Stimulated activated CD4-positive, alpha-beta T cell treated with anti-CD3 and anti-CD28 coated beads, Interleukin-12 subunit alpha, Interleukin-12 subunit beta, amount 100 ng/mL, for 4 hours (primary cell): Measurements from ENCODE around the gene PSMA7.
"Not testable (repeated sequence)": the region's sequence is repeated elsewhere in the genome, so short reads cannot be mapped to it uniquely, and the experiment has no call there.

ENCODE experiments used
- DNase-seq: peaks from one replicate; pipeline ENCODE4 v3.0.0-alpha.2; 2020

PSMA7 gene

DNA sequence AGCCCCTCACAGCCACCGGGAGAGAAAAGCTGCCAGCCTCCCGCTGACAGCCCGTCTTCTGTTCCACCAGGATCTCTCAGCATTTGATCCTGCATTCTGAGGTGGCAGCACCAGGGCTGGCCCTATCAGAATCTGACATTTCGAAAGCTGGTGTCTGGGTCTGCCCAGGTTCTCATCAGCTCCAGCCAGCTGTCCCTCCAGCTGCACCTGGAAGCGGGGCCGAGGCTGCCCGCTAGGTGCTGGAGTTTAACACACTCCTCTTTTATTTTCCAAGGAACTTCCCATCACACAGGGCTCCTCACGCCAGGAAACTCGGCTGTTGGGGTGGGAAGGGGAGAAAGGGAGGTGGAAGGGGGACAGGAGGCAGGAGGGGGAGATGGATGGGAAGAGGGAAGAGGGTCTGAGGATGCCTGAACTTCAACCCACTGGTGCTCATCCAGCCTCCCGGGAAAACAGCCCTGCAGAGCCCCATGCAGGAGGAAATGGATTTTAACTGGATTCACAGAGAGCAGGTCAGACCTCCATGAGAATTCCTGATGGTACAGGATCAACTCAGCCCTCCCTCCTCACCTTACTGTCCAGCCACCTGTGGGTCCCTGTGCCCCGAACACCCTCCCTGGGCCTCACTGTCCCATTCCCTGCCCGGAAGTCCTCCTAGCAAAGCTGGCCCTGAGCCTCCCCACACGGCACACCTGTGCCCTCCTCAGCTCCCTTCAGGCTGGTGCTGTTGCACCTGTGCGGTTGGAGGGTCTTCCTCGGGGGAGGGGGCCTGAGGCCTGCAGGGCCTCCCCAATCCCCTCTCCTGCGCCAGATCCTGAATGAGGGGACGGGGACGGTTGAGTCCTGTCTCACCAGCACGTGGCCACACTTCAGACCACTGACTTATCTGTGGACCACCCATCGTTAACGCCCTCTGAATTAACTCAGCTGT lies 24.8 kb downstream of the PSMA7 start:
- no peak for DNase-seq

DNA sequence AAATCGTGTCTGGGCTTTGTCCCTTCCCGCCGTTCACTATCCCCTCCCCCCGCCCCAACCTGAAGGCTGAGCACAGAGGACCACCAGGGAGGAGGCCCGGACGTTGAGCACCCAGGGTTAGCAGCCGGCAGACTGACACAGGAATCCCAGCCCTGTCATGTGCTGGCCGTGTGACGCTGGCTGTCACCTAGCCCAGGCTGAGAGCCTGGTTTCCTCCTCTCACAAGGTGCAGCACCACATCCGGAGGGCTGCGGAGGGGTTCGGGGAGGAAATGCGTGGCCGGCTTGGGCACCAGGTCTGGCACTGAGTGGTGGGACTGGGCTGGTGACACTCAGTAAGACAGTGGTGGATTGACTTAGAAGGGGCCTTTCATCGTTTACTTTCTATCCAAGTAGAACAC lies 25.5 kb downstream of the PSMA7 start:
- no peak for DNase-seq

DNA sequence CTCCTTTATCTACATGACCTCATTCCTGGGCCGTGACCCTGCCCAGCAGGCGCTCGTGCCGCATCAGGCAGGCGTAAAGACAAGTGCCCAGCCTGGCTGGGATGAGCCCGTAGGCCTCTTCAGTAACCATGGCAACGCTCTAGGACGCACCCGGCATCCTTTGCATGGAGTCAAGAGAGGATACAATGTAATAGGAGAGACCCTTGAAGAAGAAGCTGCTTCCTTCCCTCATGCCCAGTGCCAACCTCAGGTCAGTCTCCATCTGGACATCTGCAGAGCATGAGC lies 25.9 kb downstream of the PSMA7 start:
- no peak for DNase-seq

DNA sequence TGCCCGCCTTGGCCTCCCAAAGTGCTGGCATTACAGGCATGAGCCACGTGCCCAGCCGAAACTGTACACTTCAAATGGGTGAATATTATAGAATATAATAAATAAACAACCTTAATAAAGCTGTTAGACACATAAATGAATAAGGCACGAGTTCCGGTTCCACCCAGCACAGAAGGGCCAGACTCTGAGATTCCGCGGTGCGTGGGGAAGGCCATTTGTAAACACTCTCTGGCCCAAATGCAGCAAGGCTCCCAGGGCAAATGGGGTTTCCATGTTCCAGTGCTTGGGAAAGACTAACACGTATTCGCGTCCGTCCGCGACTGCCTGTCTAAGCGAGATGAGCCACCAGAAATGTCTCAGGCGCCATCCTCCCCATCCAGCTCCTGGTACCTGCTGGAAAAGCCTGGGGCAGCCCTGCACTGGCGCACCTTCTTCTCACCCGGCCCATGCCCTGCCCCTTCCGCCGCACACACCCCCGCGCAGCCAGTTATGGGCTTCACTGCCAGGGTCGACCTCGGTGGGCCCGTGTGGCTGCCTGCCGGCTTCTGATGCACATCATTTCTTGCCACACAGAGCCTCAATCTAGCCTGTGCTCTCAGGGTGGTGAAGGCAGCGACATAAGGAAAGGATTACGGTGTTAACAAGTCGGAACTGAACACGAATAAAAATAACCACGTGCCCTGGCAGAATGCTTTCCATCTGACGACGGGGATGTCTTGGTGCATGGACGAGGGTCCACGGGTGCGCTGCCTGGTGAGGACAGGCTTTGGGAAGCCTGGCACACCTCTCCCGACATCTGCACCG lies 26.4 kb downstream of the PSMA7 start:
- DNase-seq, result no peak

DNA sequence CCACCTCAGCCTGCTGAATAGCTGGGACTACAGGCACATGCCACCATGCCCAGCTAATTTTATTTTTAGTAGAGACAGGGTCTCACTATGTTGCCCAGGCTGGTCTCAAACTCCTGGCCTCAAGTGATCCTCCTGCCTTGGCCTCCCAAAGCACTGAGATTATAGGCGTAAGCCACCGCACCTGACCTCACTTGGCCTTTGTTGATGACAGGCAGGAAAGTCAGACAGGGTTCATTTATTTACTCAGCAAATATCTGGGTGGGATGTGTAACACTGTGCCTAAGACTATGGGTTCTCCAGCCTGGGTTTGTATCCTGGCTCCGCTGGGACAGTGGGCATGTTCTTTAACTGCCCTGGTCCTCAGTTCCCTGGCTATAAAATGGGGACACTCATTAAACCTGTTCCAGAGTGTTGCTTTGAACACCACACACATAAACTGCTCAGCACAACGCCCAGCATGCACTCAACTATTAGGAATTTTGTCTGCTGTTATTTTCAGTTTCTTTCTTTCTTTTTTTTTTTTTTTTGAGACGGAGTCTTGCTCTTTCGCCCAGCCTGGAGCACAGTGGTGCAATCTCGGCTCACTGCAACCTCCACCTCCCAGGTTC lies 27.3 kb downstream of the PSMA7 start:
- not testable (repeated sequence) for DNase-seq

DNA sequence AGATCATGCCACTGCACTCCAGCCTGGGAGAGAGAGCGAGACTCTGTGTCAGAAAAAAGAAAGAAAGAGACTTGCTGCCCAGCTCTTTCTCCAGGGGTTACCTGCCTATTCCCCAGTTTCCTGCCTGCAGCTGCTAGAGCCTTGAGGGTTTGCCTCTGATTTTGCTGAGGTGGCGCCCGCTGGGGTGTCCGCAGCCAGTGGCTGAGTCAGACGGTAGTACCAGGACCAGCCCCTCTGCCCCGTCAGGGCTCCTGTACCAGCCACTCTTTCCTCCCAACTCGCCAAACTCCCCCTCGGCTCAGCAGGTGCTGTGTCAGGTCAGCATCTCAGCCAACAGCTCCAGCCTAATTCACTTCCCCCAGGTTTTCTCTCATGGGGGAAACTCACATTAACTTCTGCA lies 28.3 kb downstream of the PSMA7 start:
- no peak for DNase-seq

DNA sequence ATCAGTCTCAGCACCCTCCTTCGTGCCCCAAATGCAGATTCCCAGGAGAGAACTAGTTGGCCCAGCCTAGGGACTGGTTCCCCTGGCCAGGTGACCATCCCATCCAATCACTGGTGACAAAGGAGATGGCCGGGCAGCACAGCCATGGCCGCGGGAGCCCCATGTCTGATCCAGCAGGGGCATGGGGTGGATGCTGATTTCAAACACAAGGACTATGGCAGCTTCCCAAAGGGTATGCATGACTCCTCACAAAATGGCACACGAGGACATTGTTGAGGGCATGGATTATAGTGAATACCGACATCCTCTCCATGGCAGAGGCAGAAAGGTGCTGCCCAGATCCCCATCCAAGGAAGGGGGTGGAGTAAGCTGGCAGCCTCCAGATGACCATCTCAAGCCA lies 30.8 kb downstream of the PSMA7 start:
- DNase-seq, result no peak

DNA sequence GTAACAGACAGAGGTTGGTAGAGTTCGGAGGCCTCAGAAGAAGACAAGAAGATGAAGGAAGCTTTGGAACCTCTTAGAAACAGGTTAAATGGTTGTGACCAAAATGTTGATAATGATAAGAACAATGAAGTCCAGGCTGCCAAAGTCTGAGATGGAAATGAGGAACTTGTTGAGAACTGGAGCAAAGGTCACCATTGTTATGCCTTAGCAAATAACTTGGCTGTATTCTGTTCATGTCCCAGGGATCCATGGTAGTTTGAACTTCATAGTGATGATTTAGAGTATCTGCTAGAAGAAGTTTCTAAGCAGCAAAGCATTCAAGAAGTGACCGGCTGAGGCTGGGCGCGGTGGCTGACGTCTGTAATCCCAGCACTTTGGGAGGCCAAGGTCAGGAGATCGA lies 32.0 kb downstream of the PSMA7 start:
- DNase-seq, result no peak

DNA sequence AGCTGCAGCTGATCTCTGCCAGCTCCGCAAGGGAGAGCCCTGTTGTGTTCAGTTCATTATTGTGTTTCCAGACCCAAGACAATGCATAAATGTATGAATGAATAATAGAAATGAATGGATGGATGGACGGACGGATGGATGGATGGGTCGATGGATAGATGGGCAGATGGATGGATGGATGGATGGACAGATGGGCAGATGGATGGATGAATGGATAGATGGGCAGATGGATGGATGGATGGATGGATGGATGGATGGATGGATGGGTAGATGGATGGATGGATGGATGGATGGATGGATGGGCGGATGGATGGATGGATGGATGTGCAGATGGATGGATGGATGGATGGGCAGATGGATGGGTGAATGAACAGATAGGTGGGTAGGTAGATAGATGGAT lies 37.6 kb downstream of the PSMA7 start:
- no peak for DNase-seq

DNA sequence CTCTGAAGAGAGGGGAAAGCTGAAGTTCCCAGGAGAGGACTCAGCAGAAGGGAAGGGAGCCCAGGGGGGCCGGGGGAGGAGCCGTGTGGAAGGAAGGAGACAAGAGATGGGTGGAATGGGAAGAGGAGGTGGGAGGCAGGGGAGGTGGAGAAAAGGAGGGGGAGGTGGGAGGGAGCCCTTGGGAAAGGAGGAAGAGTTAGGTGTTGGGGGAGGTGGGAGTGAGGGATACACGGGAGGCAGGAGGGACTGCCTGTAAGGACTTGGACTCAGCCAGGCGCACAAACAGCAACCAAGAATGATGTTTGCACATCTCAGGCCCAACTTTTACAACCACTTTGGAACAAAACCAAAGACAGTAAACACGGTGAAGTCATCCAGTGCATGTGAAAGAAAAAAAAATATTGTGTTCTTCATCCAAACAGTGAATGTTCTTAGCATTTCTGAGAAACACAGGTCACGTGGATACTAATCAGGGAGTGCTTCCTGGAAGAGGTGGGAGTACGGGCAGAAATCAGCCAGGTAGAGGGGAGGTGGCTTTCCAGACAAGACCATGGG lies 38.3 kb downstream of the PSMA7 start:
- no peak for DNase-seq

DNA sequence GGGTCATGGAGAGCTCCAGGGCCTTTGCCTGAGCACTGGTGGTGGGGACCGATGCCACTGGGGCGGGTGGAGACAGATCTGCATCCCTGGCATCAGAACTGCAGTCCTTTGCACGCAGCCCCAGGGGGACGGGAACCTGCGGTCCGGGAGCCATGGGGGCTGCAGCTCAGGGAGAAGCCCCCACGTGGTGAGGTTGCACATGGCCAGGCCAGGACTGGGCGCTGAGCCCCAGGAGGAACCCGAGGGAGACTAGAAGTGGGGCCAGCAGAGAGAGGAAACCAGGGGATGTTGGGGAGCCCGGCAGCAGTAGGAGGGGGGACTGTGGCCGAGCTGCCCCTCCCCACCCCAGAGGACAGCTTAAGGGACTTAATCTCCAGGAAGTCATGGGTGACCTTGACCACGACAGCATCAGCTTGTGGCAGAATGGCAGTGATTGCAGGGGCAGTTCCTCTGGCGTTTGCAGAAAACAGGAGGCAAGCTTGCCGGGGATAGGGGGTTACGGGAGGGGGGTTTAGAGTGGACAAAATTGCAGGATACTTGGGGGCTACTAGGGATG lies 38.9 kb downstream of the PSMA7 start:
- DNase-seq, result no peak

DNA sequence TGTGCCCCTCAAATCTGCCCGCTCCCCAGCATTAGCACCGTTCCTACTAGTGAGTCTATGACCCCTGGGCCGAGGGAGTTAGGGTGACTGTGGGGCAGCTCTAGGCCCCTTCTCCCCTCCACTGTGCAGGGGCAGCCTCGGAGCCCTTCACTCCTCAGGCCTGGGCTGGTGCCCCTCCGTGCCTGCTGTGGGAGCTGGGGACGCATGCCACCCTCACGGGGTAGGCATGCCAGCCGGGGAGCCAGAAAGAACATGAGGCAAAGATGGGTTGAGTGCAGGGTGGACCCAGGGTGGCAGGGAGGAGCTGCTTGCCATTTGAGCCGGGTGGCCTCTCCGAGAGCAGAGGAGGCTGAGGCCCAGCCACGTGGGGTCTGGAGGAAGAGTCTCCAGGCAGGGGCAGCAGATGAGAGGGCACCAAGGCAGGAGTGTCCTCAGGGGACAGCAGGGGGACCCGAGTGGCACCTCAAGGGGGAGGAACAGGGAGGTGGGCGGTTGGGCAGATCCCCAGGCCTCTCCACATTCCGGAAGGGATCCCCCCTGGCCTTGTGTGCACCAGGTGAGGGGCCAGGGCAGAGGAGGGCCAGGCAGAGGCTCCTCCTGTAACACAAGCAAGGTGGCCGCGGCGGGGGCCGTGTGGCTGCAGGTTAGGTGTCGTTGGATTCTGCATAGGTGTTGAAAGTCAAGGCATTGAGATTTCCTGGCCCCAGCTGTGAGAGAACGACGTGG lies 39.5 kb downstream of the PSMA7 start:
- no peak for DNase-seq

DNA sequence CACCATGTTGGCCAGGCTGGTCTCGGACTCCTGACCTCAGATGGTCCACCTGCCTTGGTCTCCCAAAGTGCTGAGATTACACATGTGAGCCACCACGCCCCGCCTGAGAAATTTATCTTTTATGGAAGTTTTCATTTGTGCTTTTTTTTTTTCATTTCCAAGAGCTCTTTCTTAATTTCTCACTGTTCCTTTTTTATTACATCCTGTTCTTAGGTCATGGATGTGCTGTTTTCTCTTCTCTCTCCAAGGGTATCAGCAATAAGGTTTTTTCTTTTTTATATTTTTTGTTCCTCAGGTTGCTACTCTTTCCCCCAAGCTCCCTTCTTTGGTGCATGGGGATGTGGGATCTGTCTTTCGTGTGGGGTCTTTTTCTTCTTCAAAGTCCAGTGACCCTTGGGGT lies 42.1 kb downstream of the PSMA7 start:
- DNase-seq, result no peak

DNA sequence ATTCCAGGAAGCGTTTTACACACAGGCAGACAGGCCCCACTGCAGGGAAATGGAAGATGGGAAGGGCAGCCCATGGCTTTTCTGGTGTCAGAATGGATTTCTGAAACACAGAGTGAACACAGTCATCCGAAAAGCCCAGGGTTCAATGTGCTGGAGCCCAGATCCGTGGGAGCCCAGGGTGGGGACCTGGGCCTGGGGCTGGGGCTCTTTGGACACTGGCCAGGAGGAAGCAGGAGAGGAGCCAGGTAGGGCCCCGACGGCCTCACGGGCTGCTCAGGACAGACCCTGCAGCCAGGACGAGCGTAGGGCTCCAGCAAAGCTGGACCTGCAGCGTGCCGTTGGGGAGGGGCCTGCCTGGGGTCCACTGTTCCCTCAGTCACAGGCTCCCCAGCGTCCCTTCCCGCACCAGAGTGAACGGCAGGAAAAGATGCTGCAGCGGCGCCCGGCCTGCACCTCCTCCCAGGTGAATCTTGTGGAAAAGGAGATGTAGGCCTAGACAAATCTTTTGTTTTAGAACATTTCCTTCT lies 45.2 kb downstream of the PSMA7 start:
- no peak for DNase-seq

DNA sequence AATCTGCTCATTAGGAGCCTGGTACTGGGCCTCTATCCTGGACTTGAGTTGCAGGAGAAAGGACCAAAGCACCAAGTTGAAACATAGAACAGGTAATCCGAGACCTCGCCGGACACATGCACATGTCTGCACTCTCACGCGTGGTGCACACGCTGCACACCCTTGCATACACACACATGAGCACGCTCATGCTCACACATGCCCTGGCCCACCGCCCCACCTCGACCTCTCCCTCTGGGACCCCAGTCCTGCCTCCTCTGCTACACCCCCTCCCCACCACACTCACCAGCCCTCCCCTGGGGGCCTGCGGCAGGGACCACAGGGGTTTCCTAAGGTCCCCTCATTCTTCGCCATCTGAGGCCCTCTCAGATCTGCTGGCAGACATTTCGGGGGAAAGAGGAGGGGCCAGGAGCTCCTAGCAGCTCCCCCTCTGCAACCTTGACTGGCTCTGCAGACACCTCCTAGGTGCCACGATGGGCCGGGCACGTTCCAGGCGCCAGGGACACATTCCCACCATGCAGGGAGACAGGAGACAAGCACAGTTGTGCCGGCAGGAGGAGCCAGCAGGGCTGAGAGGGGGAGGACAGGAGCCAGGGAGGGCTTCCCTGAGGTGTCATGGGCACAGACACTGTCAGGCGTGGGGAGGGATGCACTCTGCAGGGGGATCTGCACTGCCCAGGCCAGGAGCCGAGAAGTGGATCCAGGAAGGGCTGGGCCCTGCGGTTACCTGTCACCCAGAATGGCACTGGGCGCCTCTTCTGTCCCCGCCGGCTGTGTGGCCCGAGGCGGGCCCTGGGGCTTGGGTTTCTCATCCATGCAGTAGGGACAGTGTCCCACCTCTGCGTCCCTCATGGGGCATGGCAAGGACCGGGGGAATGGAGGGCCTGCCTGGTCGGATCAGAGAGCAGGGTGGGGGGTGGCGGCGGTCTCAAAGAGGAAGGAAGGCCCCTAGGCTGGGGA lies 46.5 kb downstream of the PSMA7 start:
- no peak for DNase-seq

DNA sequence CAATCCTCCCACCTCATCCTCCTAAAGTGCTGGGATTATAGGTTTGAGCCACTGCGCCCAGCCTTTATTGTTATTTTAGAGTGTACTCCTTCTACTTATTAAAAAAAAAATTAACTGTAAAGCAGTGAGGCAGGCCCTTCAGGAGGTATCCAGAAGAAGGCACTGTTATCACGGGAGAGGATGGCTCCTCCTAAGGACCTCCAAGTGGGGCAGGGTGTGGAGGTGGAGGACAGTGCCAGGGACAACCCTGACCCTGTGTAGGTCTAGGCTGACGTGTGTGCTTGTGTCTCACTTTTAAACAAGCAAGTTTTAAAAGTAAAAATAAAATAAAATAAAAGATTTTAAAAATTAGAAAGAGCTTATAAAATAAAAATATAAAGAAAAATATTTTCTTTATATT lies 53.8 kb downstream of the PSMA7 start:
- no peak for DNase-seq

DNA sequence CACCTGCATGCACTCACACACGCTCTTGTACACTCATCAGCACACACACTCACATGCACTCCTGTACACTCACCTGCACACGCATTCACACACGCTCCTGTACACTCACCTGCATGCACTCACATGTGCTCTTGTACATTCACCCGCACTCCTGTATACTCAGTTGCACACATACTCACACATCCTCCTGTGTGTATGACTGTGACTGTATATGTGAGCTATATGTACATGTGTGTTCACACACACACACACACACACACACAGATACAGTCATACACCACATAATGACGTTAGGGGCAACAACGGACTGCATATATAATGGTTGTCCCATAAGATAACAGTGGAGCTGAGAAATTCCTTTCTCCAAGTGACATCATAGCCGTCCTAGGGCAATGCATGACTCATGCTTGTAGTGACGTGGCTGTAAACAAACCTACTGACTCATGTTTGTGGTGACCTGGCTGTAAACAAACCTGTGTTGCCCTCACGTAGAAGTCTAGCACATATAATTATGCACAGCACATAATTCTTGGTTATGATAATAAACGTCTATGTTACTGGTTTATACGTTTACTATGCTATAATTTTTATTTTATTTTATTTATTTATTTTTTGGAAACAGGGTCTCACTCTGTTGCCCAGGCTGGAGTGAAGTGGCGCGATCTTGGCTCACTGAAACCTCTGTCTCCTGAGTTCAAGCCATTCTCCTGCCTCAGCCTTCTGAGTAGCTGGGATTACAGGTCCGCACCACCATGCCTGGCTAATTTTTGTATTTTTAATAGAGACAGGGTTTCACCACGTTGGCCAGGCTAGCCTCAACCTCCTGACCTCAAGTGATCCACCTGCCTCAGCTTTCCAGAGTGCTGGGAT lies 54.7 kb downstream of the PSMA7 start:
- no peak for DNase-seq

DNA sequence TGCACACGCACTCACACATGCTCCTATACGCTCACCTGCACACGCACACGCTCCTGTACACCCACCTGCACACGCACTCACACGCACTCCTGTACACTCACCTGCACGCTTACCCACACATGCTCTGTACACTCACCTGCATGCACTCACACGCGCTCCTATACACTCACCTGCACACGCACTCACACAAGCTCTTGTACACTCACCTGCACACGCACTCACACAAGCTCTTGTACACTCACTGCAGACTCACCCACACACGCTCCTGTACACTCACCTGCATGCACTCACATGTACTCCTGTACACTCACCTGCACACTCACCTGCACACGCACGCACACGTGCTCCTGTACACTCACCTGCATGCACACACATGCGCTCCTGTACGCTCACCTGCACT lies 55.6 kb downstream of the PSMA7 start:
- DNase-seq, result no peak

DNA sequence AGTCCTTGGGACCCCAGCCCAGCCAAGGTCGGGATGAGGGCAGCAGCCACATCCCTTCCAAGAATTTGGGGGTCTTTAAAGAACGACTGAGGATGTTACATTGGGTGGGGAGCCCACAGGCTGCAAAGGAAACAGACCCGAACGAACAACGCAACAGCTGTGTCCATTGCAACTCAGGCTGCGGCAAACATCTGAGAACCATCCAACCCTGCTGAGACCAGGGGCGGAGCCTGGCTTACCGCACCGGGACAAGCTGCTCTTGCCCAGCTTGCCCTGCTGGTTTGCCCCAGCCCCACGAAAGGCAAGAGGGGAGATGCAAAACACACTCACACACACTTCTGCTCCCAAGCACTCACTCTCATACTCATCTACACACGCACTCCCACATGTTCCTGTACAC lies 56.0 kb downstream of the PSMA7 start:
- no peak for DNase-seq
